Neural progenitor cell (in vitro differentiated cells): Measurements from ENCODE around the gene SOBP.

Source experiments
- CTCF ChIP-seq: fragments of 200-600 bp; sonication (generic); IDR thresholded peaks from 2 replicates; pipeline ENCODE4 v1.5.1; 2017; ENCODE audit warnings: antibody characterized with exemption, mild to moderate bottlenecking
- EZH2 ChIP-seq: fragments of 200-600 bp; sonication (generic); IDR thresholded peaks from 2 replicates; pipeline ENCODE4 v1.6.1; 2017; ENCODE audit warnings: antibody characterized with exemption, mild to moderate bottlenecking, moderate library complexity

- TF ChIP-seq EZH2 (no peak), CTCF (no peak)
These were observed 27.4 kb downstream of the SOBP start for GRCh38 chr6:107517274-107517673.
